Glomerular visceral epithelial cell (primary cell): Measurements from ENCODE around the gene TMBIM1.

Source experiments
- DNase-seq: peaks from one replicate; pipeline ENCODE4 v3.0.0-alpha.2; 2016; ENCODE audit errors: extremely low spot score

Gene TMBIM1

GRCh38 chr2:218272531-218273212, 19.6 kb downstream of the TMBIM1 start:
- DNase-seq: peak; percentile 90

GRCh38 chr2:218271865-218272530, 20.3 kb downstream of the TMBIM1 start:
- DNase-seq: no peak

- DNase-seq: no peak
Measured at GRCh38 chr2:218271487-218271797, 20.9 kb downstream of the TMBIM1 start.

GRCh38 chr2:218270721-218271486, 21.4 kb downstream of the TMBIM1 start:
- DNase-seq: no peak

GRCh38 chr2:218269900-218270720, 22.2 kb downstream of the TMBIM1 start, which contains the start of the genes AAMP and PNKD:
AAMP (minus strand) TSS chr2:218270137; CDS start chr2:218270086, 51 bp downstream.
PNKD (plus strand) TSS chr2:218270519; CDS start chr2:218270536, 17 bp downstream.
- peak; percentile 100 for DNase-seq

GRCh38 chr2:218267259-218267658, 25.0 kb downstream of the TMBIM1 start:
- DNase-seq: no peak

GRCh38 chr2:218266316-218266979, 25.9 kb downstream of the TMBIM1 start:
- no peak for DNase-seq

- DNase-seq: no peak
Measured at GRCh38 chr2:218265626-218266025, 26.7 kb downstream of the TMBIM1 start.

- DNase-seq: no peak
Measured at GRCh38 chr2:218264773-218265561, 27.3 kb downstream of the TMBIM1 start.

- DNase-seq: no peak
Measured at GRCh38 chr2:218263817-218264641, 28.3 kb downstream of the TMBIM1 start.

- no peak for DNase-seq
Measured at GRCh38 chr2:218262631-218263586, 29.4 kb downstream of the TMBIM1 start.

GRCh38 chr2:218262237-218262600, 30.1 kb downstream of the TMBIM1 start:
- DNase-seq: no peak

GRCh38 chr2:218261423-218262236, 30.7 kb downstream of the TMBIM1 start:
- no peak for DNase-seq

- peak; percentile 54 for DNase-seq
Measured at GRCh38 chr2:218260742-218261422, 31.4 kb downstream of the TMBIM1 start, which contains the start of gene GPBAR1. GPBAR1 (plus strand) TSS chr2:218261015; CDS start chr2:218262725, 1,710 bp downstream.

GRCh38 chr2:218260166-218260565, 32.1 kb downstream of the TMBIM1 start:
- no peak for DNase-seq

- peak; percentile 51 for DNase-seq
Measured at GRCh38 chr2:218259099-218259961, 33.0 kb downstream of the TMBIM1 start.
